ENCODE data around the gene CAMK2B.

The CAMK2B gene

DNA sequence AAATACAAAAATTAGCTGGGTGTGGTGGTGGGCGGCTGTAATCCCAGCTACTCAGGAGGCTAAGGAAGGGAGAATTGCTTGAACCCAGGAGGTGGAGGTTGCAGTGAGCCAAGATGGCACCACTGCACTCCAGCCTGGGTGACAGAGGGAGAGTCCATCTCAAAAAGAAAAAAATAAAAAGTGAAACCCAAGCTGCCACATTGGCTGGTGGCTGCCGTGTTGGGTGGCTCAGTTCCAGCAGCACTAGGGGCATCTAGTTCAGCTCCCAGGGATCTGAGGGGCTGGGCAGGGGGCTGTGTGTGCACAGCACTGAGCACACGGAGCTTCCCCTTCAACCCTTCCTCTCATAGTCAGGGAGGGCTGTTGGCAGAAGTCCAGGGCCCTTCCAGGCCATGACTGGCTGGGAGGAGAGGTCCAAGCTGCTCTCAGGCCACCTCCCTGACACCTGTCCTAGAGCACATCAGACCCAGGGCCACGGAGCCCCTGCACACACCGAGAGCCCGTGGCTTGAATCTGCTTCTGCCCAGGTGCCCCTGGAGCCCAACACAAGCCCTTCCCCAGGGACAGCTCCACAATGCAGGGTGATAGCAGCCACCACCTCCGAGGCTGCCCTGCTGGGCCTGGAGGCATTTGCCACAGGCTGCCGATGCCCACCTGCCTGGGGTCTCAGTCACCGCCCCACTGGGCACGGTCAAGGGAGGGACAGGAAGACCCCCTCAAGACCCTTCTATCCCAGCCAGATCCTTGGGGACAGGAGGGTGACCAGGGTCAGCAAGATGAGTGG, 77.3 kb downstream of the CAMK2B start:
- no peak for DNase-seq

DNA sequence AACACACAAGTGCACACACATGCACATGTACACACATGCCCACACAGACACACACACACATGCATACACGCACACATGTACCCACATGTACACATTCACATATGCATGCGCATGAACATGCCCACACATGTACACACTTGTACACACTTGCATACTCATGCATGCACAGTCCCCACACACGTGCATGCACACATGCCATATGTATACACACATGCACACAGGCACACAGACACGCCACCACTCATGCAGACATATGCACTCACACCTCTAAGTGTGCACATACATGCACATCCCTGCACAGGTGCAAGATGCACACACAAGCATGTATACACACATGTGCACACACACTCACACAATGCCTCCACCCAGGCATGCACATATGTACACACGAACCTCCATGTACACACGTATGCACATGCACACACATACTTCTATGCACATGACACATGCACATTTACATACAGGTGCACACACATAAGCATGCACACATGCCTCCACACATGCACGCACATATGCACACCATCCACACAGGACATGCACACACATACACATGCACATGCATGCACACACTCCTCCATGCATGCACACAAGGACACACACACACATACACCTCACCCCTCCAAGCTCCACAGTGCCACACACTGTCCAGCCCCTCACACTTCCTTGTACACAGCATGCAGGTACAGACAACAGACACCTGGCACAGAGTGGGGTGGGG, 78.8 kb downstream of the CAMK2B start:
- no peak for DNase-seq

DNA sequence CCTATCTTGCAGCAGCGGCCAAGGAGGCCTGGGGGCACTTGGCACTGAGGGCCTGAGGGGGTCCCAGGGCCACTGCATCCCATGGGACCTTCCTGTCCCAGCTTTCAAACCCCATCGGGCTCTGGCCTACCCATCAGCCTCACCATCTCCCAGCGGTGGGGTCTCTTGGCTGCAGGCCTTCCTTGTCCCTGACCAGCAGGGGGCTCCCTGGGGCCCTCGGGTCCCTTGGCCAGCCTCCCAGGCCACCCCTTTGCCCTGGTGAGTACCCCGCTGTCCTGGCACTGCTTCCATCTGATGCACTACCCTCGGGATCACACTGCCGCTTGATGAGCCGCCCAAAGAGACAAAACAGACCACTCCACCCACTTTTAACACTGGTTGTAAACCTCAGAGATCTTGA, 81.1 kb downstream of the CAMK2B start:
- DNase-seq = peak in 2 of 4 experiments; percentile 10 to 19

DNA sequence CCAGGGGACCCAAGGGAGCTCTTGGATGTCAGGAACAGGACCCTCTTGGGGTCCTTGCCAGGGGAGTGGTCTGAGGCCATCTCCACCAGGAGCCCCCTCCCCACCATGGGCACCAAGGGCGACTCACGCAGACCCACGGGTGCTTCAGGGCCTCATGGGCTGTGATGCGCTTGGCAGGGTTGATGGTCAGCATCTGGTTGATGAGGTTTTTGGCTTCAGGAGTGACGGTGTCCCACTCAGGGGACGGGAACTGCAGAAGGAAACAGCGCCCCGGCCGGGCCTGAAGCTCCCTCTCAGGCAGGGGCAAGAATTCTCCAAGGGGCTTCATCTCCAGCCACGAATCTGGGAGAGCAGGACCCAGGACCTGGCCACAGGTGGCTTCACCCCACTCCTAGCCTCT, 83.3 kb downstream of the CAMK2B start:
- no peak for DNase-seq

DNA sequence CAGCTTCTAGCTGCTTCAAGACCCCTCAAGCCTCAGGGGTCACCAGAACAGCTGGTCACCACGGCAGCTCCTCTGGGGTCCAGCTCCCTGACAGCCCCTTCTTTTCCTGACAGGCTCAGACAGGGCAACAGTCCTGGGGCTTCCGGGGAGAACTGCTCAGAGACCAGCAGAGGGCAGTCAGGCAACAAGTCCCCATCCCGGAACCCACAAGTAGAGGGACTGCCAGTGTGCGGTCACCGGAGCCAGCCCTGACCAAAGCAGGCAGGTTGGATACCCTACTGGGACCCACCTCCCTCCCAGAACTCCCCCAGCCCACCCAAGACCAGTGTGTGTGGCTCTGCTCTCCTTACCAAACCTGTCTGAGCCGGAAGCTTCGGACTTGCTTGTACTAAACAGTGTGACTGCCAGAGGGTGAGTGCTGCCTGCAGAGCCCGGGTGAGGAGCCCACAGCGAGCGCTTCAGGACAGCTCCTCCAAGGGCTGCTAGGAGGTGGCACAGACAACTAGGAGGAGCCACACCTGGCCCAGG, 84.3 kb downstream of the CAMK2B start:
- peak; percentile 24 to 34 (median 34) for DNase-seq

DNA sequence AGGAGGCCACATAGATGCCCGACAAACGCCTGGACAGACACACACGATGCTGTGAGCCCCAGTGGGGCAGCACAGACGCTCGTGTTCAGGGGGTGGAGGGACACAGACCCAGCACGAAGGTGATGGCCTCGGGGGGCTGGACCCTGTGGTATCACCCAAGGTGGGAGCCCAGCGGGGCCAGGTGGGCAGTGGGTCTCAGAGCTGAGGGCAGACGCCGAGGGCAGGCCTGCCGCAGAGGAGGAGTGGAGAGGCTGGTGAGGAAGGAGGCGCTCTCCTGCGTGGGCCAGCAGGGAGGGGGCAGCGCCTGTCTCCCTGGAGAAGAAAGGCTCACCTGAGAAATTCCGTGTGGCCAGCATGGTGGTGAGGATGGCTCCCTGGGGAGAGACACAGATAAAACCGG, 85.0 kb downstream of the CAMK2B start:
- DNase-seq = no peak

DNA sequence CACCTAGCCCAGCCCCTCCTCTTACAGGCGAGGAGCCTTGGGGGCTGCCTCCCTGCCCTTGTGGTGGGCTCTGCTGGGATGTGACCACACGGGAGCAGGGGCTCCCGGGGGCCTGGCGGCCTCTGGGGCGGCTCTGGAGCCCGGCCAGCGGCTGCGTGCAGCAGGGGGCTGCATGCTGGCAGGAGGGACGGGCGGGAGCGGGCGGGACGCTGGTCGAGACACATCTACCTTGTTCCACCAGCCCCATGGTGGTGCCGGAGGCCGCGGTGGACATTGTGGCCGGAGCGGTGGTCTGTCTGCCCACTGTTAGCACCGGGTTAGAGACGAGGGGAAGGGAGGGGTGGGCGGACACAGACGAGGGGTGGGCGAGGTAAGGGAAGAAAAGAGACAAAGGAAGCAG, 86.0 kb downstream of the CAMK2B start:
- DNase-seq = no peak

DNA sequence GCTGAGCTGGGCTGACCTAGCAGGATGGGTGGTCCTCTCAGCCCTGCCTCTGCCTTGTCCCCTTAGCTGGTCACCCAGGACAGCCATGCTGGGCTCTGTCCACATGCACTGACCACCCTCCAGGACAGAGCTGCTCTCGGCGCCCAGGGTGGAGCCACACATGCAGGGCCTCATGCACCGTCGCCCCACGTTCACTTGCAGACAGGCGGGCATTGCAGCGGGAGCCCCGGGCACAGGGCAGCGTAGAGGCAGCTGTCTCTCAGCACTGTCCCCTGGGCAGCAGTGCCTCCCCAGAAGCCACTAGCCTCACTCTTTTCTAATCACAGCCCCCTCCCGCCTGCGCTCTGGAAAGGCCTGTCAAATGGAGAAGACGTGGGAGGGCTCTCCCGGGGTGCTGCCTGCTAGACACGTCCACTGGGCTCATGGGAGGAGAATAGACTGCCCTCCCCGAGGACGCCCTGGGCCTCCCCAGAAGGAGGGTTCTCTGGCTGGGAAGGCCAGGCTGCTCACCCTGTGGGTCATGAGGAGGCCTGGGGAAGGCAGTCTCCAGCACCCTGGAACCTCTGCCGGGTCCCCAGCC, 87.2 kb downstream of the CAMK2B start:
- DNase-seq = no peak

DNA sequence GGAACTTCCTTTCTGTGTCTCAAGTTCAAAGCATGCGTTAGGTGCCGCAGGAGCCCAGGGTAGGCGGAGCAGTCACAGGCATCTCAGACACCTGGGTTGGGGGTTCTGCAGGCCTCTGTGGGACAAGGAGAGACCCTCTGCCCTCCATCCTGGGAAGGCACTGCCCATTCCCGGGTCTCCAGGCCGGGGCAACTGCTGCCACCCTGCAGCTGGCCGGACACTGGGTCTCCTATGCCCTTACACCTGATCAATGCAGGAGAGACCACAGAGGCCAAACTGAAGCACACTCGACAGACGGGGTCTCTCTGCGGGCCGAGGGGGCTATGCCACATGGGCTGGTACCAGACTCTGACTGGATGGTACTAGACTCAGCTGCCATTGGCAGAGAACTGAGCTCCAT, 87.7 kb downstream of the CAMK2B start:
- no peak for DNase-seq

DNA sequence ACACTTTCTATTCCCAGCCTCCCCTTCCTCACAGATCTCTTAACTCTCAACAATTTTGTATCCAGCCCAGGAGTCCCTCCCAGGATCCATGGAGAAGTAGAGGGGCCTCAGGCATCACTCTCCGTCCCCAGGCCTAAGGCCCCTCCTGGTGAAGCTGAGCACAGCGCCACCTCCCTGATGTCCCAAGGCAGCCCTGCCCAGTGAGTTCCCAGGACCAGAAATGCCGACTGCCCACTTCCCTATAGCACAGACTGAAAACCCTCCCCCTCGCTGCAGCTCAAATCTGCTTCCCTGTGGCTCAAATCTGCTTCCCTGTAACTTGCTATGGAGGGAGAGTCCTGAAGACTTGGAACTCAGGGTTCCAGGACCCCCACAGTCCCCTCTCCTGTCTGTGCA, 89.1 kb downstream of the CAMK2B start:
- no peak for DNase-seq

DNA sequence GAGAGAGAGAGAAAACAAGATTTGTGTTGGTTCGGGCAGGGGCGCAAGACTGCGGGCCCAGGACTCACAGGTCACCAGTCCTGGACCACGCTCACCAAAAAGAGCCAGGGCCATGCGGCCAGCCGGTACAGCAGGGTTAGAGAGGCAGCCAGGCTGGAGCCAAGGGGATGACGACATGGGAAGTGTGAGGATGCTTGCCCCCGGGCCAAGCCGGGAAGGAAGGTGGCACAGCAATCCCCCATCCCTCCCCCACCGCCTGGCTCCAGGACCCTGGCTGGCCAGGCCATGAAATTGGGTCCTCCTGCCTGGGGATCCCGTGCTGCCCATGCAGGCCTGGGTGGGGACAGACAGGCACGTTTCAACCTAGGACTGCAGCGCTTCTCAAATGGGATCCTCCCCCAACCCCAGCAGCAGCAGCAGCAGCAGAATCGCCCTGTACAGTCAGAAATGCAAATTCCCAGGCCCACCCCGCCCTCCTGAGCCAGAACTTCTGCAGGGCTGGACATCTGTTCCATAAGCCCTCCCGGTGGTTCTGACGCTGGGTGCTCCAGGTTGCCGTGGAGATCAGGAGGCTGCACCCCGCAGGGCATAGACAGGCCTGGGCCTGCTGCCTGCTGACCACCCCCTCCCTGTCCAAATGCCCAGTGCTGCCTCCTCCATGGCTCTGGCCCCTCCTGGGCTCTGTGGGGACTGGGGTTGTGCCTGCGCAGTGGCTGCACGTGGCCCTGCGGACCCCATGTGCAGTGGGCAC, 89.6 kb downstream of the CAMK2B start:
- no peak for DNase-seq

DNA sequence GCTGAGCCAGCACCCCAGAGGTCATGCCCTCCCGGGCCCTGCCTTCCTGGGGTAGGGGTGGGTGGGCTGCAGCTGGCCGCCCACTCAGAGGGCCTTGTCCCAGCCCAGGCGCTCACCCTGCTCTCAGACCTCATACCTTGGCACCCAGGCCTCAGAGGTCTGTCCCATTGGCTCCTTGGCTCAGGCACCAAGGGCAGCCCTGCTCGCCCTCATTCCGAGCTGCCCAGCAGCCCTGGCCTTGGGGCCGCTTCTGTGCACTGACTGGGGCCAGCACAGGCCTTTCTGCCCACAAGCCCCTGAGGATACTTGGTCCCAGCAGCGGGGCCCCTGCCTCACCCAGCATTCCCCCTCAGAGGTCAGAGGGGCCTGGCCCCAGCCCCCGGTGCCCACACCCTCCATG, 90.3 kb downstream of the CAMK2B start:
- DNase-seq = no peak

DNA sequence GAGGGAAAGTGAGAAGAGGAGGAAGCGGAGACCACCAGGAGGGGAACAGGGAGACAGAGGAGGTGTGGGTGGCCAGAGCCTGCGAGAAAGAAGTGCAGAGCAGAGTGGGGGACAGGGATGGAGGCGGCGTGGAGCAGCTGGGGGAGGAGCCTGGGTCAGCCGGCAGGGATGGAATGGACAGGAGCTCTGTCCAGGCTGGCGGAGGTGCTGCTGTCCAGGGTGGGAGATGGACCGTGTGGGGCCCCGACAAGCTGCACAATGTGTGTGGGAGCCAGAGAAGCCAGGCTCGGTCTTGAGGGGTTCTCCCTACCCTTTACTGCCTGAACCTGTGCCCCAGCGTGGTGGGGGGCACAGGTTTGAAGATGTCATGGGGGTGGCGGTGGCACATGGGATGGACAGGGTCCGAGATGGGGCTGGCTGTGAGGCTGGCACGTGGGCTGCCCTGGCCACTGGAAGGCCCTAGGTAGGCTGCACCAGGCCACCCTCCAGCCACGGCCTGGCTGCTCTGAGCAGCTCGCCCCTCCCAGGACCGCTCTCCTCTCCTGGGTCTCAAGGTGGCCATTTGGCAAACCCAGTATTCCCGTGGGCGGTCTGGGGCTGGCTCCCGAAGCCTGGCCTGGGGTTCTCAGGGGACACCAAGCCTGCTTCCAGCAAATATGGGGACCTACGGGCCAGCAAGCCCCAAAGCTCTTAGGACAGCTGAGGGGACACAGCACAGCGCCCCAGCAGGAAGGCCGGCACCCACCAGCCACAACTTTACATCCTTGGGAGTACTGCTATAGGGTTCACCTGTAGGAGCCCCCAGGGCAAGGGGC, 92.3 kb downstream of the CAMK2B start:
- DNase-seq = no peak

DNA sequence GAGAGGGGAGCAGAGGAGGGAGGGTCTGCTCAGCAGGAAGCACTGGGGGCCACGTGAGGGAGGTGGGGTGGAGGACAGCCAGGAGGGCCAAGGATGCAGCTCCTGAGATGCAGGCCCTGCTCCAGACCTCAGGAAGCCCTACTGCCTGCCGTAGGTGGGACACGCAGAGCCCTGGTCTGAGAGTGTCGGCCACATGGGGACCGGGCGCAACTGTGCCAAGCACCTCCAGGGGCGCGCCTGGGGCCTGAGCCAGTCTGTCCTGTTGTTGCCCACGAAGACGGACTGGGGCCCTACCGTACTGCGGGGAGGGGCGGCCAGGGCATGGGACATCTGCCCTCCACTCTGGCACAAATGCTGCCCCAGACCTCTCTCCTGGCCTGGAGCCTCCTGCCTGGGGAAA, 93.0 kb downstream of the CAMK2B start:
- no peak for DNase-seq

DNA sequence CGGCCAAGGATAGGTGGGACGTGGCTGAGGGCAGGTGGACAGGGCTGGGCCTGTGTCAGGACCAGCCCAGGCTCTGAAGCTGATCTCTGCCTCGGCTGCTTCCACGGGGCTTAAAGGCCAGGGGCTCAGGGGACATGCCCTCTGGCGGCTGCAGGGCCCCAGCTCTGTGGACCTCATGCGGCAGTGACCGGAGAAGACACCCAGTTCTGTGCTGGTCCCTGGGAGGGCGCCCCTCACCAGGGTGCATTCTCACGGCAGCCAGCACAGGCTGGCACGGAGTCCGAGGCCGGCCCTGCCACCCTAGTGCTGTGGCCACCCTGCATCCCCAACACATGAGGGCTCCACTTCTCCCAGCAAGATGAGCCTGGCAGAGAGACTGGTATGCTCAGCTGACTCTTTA, 94.3 kb downstream of the CAMK2B start:
- no peak for DNase-seq

DNA sequence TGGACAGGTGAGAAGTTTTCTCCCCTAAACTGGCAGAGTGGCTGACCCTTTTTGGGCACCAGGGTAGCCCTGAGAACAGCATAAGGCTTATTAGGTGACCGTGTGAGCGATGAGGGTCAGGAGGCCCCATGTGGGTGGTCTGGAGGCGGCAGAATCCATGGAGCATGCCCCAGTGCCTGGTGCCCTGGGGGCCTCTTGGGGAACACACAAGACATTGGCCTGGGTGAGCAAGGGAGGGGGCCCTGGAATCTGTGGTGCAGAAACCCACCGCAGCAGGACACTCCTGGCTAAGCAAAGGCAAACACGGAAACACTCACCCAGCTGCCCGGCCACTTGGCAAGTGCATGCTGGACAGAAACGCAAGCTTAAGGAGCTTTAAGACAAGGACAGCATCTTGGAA, 95.1 kb downstream of the CAMK2B start:
- DNase-seq = no peak

DNA sequence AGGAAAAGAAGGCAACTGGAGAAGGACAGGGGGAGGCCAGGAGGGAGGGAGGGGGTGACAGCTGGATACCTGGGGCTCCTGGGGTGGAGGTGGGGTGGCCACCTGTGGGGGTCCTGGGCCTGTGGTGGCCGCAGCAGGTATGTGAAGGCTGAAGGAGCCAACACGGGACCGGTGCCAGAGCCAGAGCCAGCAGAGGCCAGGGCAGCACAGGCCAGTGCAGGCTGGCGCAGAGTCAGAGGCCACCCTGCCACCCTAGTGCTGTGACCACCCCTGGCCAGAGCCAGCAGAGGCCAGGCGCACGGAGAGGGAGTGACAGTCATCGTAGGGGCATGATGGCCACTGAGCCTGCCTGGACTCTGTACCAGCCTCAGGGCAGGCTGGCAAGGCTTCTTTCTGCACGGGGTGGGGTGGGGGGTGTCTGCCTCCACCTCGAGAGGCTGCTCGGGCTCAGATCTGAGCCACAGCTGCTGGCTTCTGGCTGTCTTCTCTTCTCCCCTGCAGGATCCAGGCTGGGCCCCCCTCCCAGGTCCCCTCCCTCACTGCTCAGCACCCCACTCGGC, 95.8 kb downstream of the CAMK2B start:
- no peak for DNase-seq

DNA sequence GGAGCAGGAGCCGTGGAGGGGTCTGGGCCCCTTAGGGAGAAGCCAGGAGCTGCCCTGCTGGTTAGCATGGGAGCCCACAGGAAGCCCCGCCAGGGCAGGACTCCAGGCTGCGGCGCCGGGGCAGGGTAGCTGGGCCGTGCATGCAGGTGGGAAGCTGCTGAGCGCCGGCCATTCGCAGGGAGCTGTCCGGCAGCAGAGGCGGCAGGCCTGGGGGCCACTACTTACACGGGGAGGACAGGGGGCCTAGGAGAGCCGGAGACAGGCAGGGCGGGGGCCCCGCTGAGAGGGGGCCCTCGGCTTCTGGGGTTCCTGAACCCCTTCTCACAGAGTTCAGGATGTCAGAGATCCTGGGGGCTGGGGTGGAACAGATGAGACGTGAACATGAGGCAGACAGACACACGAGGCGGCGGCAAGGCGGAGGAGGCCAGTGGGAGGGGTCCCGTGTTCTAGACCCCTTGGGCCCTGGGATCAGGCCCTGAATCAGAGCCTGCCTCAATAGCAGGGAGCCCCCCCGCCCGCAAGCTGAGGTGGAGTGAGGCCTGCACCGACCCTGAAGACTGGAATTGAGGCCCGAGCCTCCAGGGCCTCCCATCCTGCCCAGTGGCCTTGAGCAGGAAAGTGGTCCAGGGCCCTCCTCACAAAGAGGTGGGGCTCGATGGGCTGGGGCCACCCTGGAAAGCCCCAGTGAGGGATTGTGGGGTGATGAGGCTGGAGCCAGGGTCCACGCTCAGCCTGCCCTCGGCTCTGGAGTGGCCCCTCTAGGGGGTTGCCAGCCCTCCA, 96.6 kb downstream of the CAMK2B start:
- DNase-seq = no peak

DNA sequence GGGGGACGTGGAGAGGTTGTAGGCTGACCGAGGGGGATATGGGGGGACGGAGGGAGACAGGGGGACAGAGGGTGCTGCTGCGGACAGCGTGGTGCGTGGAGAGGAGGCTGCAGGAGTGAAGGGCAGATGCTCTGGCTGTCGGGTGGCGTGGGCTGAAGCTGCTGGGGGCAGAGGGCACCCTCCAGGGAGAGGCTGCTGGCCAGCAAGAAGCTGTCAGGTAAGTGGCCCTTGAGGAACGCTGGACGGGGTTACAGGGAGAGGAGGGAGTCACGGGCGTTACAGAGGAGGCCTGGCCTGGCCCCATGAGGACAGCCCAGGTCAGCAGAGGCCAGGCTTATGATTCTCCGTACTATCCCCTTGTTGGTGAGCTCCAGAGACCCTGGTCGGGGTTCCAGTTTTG, 97.5 kb downstream of the CAMK2B start:
- no peak for DNase-seq

DNA sequence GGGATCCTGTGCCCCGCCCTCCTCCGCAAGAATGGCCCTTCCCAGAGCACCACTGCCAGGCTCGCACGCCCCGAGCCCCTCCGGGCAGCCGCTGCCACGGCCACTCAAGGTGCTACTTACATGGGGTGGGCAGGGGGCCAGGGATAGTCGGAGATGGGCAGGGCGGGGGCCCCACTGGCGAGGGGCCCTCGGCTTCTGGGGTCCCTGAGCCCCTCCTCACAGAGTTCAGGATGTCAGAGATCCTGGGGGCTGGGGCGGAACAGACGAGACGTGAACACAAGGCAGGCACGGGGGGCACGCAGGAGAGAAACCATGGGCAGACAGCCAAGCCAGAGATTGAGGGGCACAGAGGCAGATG, 99.0 kb downstream of the CAMK2B start:
- DNase-seq = no peak
